NCI-H1694 (cell line): ENCODE measurements around the gene CREM.

Source experiments
- DNase-seq: peaks from one replicate; lab custom pipeline; 2025; lab: John Stamatoyannopoulos, UW

The CREM gene

DNA sequence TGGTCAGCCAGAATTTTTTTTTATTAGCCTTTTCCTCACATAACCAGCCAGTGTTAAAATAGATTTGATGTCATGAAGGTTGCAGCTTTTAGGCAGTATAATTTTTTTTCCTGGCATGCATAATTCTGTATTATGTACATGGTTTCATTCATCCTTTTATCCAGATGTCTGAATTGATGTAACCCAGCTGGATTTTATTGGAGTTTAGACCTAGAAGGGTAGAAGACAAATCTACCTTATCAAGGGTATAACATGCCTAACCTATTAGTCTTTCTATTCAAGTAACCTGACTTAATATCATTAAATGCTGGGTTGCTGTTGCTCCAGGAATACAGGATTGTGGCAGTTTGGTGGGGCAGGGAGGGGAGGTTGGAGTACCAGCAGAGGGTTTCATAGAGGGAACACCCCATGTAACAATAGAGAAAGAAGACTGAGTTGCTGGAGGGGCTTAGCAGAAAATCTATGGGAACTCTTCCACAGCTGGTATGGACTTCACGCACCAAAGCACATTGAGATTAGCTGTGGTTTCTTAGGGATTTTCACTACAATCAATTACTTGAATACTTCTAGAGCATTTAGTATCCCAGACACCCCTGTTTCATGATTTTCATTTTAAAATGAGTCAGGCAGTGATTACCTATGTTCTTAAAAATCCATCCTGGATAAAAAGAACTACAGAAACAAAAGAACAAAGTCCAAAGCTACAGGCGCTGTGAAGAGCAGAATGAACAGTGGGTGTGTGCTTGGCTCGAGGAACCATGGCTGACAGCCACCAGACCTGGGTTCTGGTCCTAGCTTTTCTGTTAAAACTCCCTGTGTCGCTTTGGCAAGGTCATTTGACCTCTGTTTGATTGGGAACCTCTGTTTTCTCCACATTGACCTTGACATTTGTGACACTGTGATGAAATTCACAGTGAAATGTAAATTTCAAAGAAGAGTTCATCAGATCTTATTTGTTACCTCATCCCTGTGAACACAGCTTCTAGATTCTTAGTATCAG lies 93.5 kb downstream of the CREM start:
- DNase-seq, result no peak

DNA sequence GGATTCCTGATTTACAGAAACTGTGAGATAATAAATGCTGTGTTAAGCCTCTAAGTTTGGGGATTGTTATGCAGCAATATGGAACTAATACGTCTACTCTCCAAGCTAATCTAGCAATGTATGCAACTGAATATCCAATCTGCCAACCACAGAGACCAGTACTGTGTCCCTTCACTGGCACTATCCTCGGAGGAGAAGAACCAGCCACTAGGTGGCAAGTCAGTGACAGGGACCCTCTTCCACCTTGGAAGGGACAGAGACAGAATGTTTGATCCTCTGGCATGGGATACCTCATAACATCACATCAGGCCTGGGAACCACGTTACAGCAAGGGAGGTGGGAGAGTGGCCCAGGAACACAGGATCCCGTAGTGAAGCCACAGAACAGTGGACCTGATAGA lies 96.4 kb downstream of the CREM start:
- no peak for DNase-seq

DNA sequence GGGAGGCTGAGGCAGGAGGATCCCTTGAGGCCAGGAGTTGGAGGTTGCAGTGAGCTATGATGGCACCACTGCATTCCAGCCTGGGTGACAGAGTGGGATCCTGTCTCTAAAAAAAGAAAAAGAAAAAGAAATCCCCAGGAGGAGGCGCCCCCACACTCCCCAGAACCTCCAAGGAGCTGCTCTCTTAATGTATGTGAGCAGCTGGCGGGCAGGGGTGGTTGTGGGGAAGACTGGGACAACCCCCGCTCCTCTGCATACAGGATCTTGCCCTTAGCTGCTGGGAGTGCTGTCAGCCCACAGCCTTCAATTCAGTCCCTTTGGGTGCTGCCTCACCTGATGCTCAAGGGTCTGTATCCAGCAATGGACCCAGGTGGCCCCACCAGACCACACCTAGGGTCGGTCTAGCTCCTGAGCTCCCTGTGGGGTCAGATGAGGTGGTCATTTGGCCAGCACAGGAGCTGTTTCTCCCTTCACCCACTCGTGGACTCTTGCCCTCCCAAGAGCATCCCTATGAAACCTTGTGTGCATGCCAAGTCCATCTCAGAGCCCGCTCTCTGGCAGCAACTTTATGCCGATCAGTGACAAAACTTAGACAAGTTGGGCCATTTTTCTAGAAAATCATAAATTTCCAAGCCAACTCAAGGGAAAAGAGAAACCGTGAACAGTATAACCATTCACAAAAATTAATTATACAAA lies 97.5 kb downstream of the CREM start:
- no peak for DNase-seq

DNA sequence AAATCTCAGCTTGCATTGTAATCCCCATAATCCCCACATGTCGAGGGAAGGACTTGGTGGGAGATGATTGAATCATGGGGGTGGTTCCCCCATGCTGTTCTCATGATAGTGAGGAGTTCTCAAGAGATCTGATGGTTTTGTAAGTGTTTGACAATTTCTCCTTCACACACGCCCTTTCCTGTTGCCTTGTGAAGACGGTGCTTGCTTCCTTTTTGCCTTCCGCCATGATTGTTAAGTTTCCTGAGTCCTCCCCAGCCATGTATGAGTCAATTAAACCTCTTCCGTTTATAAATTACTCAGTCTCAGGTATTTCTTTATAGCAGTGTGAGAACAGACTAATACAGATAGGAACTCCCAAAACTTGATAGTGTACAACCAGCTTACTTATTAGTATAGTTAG lies 98.6 kb downstream of the CREM start:
- DNase-seq, result no peak

DNA sequence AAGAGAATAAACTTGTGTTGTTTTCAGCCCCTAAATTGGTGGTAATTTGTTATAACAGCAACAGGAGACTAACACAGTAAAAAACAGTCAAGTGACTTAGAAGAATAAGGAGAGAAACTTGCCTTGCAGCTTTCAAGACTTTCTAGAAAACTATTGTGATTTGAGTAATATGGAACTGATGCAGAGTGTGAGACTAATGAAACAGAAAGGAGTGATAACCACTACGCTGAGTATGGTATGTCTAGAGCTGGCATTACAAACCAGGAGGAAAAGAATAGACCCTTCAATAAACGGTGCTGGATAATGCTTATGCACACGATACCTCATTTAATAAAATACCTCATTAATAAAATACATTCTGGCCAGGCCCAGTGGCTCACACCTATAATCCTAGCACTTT lies 99.9 kb downstream of the CREM start:
- DNase-seq, result no peak

DNA sequence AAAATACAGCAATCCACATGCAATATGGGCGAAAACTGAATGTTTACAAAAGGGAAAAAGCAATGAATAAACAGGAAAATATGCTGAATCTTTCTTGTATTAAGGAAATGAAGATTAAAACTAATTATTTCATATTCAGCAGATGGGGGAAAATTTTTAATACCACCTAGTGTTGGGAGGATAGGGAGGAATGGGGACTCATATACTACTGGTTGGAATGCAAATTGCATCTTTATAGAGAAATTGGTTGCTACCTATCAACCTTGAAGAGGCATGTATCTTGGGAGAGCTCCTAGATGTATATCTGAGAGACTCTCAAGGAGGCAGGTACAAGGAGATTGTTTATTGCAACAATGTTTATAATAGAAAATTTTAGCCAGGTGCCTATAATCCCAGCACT lies 101.4 kb downstream of the CREM start:
- no peak for DNase-seq

DNA sequence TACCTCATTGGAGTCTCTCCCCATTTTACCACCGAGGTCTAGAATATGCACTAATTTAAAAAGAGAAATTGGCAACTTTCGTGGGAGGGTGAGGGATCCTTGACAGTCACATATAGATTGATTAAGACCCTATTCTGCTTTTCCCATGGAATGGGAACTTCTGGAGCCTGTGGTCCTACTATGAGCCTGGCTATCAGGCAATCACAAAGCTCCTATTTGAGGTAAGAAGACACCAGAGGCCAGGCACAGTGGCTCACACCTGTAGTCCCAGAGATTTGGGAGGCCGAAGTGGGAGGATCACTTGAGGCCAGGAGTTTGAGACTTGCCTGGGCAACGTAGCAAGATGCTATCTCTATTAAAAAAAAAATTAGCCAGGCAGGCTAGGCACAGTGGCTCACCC lies 105.0 kb downstream of the CREM start:
- DNase-seq, result no peak

DNA sequence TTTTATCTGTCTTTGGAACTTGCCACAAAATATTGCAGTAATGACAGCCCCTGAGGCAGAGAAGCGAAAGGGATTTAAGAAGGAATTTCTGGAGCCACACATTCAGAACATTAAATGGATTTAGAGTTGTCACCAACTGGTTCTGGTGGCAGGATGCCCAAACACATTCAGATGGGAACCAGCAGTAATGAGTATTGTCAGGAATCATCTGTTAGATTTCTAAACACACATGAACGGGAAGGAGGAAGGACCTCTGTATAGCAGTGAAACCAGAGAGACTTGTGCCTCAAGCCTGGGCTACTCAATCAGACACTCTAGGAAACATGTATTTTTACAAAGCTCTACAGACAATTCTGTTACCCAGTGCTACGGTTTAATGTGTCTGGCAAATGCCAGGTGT lies 105.9 kb downstream of the CREM start:
- DNase-seq, result no peak

DNA sequence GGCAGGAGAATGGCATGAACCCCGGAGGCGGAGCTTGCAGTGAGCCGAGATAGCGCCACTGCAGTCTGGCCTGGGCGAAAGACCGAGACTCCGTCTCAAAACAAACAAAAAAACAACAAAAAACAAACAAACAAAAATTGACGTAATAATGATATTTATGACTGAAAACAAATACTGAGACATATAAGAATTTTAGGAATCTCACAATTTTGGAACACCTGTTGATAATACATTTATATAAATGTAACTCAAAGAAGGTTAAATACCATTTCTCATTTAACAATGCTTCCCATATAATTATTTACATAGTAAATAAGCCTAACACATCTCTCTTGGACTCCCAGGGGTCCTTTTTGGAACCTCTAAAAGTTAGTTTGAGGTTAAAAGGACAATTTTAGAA lies 107.4 kb downstream of the CREM start:
- no peak for DNase-seq

DNA sequence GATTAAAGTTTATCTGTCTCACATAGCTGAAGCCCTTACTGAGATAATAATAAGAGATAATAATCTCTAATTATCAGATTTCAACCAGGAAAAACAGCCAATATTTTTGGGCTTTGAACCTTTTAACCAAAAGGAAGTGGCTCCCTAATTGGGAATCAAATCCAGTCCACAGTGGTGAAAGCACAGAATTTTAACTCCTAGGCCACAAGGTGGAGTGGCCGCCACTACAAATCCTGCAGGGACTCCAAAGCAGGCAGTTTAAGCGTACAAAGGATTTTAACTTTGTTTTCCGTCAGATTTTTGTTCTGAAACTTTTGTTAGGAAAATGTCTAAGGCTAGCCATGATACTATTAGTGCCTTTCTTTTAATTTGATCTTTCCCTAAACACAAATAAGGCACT lies 110.1 kb downstream of the CREM start:
- peak; percentile 49 for DNase-seq

DNA sequence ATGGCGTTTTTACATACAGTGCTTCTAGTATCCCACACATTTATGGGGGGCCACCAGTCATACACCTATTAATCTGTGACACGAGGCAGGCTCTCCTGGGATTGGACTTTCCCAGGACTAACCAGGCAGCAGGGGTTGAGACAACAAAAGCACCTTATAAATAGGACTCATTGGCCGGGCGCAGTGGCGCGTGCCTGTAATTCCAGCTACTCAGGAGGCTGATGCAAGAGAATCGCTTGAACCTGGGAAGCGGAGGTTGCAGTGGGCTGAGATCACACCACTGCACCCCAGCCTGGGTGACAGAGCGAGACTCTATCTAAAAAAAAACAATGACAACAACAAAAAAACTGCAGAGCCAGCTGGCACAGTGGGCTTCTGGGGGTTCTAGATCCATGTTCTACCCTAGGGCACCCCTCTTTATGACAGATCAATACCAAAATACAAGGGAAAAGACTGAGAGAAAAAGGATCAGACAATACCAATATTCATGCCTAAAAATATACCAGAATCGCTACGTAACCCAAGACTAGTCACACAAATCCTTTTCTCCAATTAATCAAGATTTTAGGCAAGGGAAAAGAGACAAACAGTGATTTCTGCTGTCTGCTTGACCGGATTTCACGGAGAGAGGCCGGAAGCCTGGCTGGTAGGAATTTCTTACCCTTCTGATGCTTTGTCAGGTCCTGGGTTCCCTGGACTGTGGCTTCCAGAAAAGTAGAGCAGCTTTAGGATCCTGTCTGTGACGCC lies 111.3 kb downstream of the CREM start:
- no peak for DNase-seq

DNA sequence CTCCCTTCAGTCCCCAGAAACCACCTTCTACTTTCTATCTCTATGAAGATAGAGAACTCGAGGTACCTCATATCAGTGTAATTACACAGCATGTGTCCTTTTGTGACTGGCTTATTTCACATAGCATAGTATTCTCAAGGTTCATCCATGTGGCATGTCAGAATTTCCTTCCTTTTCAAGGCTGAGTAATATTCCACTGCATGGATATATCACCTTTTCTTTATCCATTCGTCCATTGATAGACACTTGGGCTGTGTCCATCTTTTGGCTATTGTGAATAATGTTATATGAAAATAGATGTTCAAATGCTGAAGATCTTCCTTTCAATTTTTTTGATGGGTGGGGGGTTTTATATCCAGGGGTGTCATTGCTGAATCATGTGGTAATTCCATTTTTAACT lies 117.9 kb downstream of the CREM start:
- DNase-seq, result no peak

DNA sequence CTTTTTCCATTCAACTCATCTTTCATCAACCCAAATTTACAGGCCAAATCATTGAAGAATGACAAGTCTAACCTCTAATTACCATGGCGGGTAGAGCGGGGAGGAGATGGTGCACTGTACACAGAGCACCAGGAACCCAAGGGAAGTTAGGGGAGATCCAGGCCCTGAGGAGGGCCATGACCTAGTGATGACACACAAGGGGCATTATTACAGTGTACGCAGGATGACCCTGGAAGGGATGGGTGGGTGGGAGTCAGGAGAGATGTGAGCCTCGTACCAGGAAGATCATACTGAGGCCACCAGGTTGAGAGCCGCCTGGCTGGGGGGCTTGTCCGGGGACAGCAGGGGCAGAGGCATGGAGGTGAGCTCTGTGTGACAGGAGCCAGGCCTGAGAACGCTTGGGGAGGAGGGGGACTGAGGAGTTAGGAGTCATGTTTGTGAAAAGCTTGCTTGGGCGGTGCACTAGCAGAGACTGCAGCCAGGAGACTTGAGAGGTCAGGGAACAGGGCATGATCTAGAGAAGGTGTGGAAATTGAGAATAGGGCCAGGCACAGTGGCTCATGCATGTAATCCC lies 120.2 kb downstream of the CREM start:
- no peak for DNase-seq

DNA sequence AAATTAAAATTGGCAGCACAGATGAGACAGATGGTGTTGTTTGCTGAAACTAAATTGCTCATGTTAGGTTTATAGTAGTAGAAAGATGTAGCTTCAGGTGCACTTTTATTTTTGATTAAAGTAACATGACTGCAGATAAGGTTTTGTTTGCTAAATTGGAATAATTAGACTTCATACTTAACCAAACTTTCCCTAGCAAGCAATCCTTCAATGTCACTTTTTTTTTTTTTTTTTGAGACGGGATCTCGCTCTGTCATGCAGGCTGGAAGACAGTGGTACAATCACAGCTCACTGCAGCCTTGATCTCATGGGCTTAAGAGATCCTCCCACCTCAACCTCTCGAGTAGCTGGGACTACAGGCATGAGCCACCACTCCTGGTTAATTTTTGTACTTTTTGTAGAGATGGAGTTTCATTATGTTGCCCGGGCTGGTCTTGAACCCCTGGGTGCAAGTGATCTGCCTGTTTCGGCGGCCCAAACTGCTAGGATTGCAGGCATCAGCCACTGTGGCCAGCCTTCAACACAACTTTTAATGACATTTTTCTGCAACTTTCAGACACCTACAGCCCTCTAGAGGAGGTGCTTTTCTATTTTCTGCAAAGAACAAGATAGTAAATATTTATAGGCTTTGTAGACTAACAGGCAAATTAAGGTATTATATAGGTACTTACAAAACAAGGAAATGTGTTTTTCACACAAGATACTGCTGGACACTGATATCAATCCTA lies 124.9 kb downstream of the CREM start:
- DNase-seq, result peak; percentile 16

DNA sequence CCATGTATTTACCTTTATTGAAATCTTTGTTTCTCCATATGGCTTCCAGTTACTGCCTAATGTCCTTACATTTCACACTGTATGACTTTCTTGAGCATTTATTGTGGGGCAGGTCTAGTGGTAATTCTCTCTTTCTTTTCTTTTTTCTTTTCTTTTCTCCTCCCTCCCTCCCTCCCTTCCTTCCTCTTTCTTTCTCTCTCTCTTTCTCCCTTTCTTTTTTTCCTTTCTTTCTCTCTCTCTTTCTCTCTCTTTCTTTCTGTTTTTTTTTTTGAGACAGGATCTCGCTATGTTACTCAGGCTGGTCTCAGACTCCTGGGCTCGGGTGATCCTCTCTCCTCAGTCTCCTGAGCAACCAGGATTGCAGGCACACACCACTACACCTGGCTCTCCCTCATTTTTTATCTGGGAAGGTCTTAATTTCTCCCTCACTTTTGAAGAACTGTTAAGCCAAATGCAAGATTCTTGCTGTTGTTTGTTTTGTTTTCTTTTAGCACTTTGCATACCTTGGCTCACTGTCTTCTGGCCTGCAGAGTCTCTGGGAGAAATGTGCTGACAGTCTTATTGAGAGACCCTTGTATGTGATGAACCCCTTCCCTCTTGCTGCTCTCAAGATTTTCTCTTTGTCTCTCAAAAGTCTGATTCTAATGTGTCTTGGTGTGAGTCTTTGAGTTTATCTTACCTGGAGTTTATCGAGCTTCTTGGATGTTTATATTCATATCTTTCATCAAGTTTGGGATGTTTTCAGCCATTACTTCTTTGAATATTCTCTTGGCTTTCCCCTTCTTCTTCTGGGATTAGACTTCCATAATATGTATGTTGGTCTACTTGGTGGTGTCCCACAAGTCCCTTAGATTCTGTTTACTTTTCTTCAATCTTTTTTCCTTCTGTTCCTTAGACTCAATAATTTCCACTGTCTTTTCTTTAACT lies 130.7 kb downstream of the CREM start:
- no peak for DNase-seq

DNA sequence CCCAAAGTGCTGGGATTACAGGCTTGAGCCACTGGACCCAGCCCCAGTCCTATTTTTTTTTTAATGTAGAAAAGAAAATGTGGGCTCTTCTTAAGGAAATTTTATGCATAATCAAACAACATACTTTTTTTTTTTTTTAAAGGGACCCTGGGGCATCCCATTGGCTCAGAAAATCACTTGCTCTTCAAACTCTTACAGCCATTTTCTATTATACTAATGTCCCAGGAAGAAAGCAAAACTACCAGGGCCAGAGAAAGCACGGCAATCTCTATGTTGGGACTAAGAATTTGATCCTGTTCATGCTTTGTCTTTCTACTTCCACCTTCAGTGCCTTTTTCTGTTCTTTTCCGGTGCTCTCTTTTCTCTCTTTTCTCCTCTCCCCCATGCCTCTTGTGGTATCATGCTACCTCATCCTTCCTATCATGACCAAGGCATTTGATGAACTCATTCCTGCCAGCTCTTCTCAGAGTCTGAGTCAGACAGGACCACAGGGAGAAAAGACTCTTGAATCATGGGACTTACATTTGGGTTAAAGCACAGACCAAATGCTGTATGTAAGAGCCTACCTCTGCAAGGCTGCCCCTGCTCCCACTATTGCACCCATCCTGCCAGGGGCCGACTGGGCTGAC lies 133.2 kb downstream of the CREM start:
- no peak for DNase-seq

DNA sequence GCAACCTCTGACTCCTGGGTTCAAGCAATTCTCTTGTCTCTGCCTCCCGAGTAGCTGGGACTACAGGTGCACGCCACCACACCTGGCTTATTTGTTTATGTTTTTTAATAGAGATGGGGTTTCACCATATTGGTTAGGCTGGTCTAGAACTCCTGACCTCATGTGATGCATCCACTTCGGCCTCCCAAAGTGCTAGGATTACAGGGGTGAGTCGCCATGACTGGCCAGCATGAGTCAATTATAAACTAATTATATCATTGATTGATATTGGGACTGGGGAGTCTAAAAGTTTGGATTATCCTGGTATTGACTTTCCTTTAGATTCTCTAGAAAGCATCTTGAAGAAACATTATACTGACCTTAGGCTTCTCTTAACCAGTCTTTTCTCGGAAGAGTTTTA lies 135.8 kb downstream of the CREM start:
- no peak for DNase-seq
